NCI-H2196 treated with DMSO at 0.1 percent for 48 hours (cell line): ENCODE results near the gene ZNF433.
"Not testable (repeated sequence)": the region's sequence is repeated elsewhere in the genome, so short reads cannot be mapped to it uniquely, and the experiment has no call there.

Experiments
- DNase-seq: peaks from one replicate; lab custom pipeline; 2025; ENCODE audit not compliant: unreplicated experiment; lab: John Stamatoyannopoulos, UW

Gene ZNF433

GRCh38 chr19:11991921-11992320 lies 43.6 kb downstream of the ZNF433 start:
- DNase-seq: not testable (repeated sequence)

- DNase-seq: no peak
These were observed 46.4 kb downstream of the ZNF433 start for GRCh38 chr19:11989112-11989456.

- DNase-seq: peak; percentile 92
These were observed 47.8 kb downstream of the ZNF433 start for GRCh38 chr19:11987405-11988281.

GRCh38 chr19:11986754-11987153 lies 48.7 kb downstream of the ZNF433 start:
- no peak for DNase-seq

- DNase-seq: no peak
These were observed 50.5 kb downstream of the ZNF433 start for GRCh38 chr19:11984986-11985385.

- no peak for DNase-seq
These were observed 53.0 kb downstream of the ZNF433 start for GRCh38 chr19:11982526-11982925.

- DNase-seq: no peak
These were observed 56.0 kb downstream of the ZNF433 start for GRCh38 chr19:11979527-11979926.

- DNase-seq: no peak
These were observed 56.9 kb downstream of the ZNF433 start for GRCh38 chr19:11978492-11979100.

- DNase-seq: no peak
These were observed 62.3 kb downstream of the ZNF433 start for GRCh38 chr19:11973019-11973810.

GRCh38 chr19:11971041-11971440 lies 64.4 kb downstream of the ZNF433 start:
- no peak for DNase-seq

GRCh38 chr19:11970174-11970573 lies 65.3 kb downstream of the ZNF433 start:
- DNase-seq: no peak

- peak; percentile 73 for DNase-seq
These were observed 70.4 kb downstream of the ZNF433 start, which contains the start of gene ZNF763 for GRCh38 chr19:11964858-11965645. Gene ZNF763, plus strand, starts transcription at chr19:11965040. Its CDS starts 169 bp downstream, at chr19:11965209.
